ENCODE data around the gene NRXN2.

Gene NRXN2

DNA sequence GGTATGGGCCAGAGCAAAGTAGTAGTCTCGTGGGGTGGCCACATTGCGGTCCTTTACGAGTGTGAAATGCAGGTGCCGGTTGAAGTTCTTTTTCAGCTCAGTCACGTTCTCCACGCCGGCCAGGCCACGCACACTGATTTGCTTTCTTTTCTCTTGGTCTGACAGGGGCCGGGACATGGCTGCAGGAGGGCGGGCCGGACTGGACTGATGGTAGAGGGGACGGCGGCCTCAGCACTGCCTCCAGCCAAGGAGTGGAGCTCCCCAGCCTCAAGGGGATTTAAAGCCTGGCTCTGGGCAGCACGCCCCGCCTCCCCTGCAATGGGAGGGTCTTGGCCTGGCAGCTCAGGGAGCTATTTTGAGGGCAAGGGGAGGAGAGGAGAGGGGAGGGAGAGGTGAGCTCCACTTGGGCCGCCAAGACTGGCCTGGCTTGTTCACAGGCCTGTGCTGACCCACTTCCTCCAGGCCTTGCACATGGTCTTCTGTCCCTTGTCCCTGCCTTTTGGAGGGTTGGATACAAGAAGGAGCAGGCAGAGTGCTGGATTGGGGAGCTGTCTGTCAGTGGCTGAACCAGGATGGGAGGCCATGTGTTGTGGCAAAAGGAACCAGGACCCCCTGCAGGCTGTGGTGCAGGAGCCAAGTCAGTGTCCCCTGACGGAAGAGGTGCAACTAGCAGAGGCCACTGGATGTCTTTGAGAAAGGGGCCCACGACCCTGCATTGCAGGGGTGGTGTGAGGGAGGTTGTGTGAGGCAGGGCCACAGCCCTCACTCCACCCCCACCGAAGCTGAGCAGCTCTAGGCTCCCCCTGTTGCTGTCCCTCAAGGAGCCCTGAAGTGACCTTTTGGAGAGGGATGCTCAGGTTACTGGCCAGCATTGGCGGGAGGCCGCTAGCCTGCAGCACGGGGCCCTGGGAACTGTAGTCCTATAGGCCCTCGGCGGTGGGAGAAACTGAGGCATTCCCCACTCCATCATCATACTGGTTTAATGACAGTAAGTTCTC lies 37.0 kb upstream of the NRXN2 start, which contains the start of gene PYGM:
TSS of gene PYGM (minus strand) at position 253 of the 998 bp plus-strand sequence. CDS start at position 177, 76 bp downstream.
- TF ChIP-seq, protein P1, sequence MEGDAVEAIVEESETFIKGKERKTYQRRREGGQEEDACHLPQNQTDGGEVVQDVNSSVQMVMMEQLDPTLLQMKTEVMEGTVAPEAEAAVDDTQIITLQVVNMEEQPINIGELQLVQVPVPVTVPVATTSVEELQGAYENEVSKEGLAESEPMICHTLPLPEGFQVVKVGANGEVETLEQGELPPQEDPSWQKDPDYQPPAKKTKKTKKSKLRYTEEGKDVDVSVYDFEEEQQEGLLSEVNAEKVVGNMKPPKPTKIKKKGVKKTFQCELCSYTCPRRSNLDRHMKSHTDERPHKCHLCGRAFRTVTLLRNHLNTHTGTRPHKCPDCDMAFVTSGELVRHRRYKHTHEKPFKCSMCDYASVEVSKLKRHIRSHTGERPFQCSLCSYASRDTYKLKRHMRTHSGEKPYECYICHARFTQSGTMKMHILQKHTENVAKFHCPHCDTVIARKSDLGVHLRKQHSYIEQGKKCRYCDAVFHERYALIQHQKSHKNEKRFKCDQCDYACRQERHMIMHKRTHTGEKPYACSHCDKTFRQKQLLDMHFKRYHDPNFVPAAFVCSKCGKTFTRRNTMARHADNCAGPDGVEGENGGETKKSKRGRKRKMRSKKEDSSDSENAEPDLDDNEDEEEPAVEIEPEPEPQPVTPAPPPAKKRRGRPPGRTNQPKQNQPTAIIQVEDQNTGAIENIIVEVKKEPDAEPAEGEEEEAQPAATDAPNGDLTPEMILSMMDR (conservative IDR thresholded peaks at IDR 0.05; ENCODE audit: low read depth, low read length) = no peak
- H3K4me1 ChIP-seq (ENCODE audit: low read depth, poor library complexity, severe bottlenecking) = peaks cover 21% of the 10 kb centered on the region
- H3K4me3 ChIP-seq (IDR thresholded peaks at IDR 0.05; ENCODE audit: insufficient read depth, low read depth, low read length) = no peak within 1 kb of the TSS

DNA sequence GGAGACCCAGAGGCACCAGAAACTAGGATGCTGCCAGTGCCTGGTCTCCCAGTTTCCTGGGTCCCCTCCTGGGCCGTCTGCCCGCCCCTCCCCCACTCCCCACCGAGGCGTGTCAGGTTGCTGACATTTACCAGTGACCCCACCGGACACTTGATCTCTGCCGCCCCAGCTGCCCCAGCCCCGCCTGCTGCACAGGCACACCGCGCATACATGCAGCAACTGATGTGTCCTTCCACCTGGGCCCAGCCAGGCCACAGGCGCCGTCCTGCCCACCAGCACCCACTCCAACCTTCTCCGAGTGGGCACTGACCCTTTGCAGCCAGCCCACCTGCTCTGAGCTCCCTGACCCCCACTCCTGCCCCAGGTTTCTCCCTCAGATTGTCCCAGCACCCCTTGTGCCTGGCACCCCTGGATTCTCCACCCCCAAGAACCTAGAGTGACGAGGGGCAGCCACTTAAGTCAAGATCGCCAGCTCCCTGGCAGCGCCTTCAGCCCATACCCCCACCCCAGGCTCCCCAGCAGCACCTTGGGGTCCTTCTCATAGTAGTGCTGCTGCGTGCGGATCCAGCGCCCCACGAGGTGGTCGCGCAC lies 36.2 kb upstream of the NRXN2 start:
- TF ChIP-seq, protein P1 (conservative IDR thresholded peaks at IDR 0.05; ENCODE audit: low read depth, low read length) = no peak
- H3K4me3 ChIP-seq (IDR thresholded peaks at IDR 0.05; ENCODE audit: insufficient read depth, low read depth, low read length) = no peak overlapping the region
- no peaks in the 10 kb centered on the region for H3K79me2 ChIP-seq (ENCODE audit: insufficient read depth, low read depth)
- no peak overlapping the region for H2AFZ ChIP-seq (ENCODE audit: low read depth)
- H3K9ac ChIP-seq = no peak overlapping the region
- no peak overlapping the region for H3K4me2 ChIP-seq
- no peaks in the 10 kb centered on the region; the same call in 1 of the 2 replicates for H3K36me3 ChIP-seq (ENCODE audit: insufficient read depth)
- no peak overlapping the region for H3K27ac ChIP-seq
- H3K27me3 ChIP-seq (ENCODE audit: insufficient read depth, low read depth) = no peaks in the 10 kb centered on the region
- H3K4me1 ChIP-seq (ENCODE audit: low read depth, poor library complexity, severe bottlenecking) = peaks cover 16% of the 10 kb centered on the region
- H4K20me1 ChIP-seq (ENCODE audit: insufficient read depth) = no peaks in the 10 kb centered on the region

More for the DNA sequence above, 37.0 kb upstream of the NRXN2 start, which contains the start of gene PYGM:
- no peak within 1 kb of the TSS; the same call in 1 of the 2 replicates for H3K27ac ChIP-seq
- peaks cover 3% of the 10 kb centered on the region; the same call in 1 of the 2 replicates for H3K36me3 ChIP-seq (ENCODE audit: insufficient read depth)
- no peak within 1 kb of the TSS for H2AFZ ChIP-seq (ENCODE audit: low read depth)
- H3K4me2 ChIP-seq = no peak within 1 kb of the TSS
- no peaks in the 10 kb centered on the region for H3K27me3 ChIP-seq (ENCODE audit: insufficient read depth, low read depth)
- H3K79me2 ChIP-seq (ENCODE audit: insufficient read depth, low read depth) = no peaks in the 10 kb centered on the region
- H3K9ac ChIP-seq = no peak within 1 kb of the TSS
- peaks cover 4% of the 10 kb centered on the region; the same call in 1 of the 2 replicates for H4K20me1 ChIP-seq (ENCODE audit: insufficient read depth)

DNA sequence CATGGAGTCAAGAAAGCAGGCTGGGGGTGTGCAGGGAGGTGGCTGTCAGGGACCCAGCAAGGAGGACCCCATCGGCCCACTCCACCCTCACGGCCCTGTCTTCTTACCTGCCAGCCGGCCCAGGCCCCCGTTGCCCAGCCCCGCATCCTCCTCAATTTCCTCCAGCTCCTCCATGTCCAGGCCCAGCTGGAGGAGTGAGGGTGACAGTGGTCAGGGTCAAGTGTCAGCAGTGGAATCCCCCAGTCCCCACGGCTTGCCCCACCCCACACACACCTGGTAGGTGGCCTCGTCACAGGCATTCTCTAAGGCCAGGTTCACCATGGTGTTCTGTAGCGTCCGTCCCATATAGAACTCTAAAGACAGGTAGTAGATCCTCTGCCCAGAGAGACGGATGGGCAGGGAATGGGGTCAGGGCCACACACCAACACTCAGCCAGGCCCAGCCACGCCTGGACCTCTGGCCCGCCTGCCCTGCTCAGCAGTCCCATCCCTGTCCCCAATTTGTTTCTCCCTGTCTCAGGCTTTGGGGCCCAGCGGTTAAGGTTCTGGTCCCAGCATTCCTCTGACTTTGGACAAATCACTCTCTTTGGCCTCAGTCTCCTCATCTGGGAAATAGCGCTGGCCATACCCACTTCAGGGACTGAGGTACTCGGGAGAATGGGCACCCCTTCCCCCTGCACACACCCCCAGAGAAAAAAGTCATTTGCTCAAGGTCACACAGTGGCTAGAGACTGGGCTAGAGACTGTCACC lies 35.5 kb upstream of the NRXN2 start:
- Histone ChIP-seq H3K4me3 (IDR thresholded peaks at IDR 0.05; ENCODE audit: insufficient read depth, low read depth, low read length) (no peak overlapping the region), H3K36me3 (ENCODE audit: insufficient read depth) (no peaks in the 10 kb centered on the region), H3K9ac (no peak overlapping the region), H3K79me2 (ENCODE audit: insufficient read depth, low read depth) (no peaks in the 10 kb centered on the region), H4K20me1 (ENCODE audit: insufficient read depth) (no peaks in the 10 kb centered on the region), H3K27me3 (ENCODE audit: insufficient read depth, low read depth) (no peaks in the 10 kb centered on the region), H2AFZ (ENCODE audit: low read depth) (no peak overlapping the region), H3K27ac (no peak overlapping the region), H3K4me2 (no peak overlapping the region), H3K4me1 (ENCODE audit: low read depth, poor library complexity, severe bottlenecking) (peaks cover 16% of the 10 kb centered on the region)
- TF ChIP-seq, protein P1 (conservative IDR thresholded peaks at IDR 0.05; ENCODE audit: low read depth, low read length) = no peak

All from KMS-11 (cell line).